KG1 (cell line): ENCODE results near the gene CHAF1A.

ENCODE experiments used
- DNase-seq: peaks from one replicate; lab custom pipeline; 2025; lab: John Stamatoyannopoulos, UW

The CHAF1A gene

GRCh38 chr19:4402171-4403004 is at the start of gene CHAF1A:
Gene CHAF1A, plus strand, starts transcription at chr19:4402640. Its CDS starts 123 bp downstream, at chr19:4402763.
- DNase-seq = peak; percentile 97

GRCh38 chr19:4352701-4353121 is 49.7 kb upstream of the CHAF1A start:
- no peak for DNase-seq

- DNase-seq = no peak
Measured at GRCh38 chr19:4354282-4354681, 48.2 kb upstream of the CHAF1A start.

GRCh38 chr19:4354897-4355296 is 47.5 kb upstream of the CHAF1A start:
- DNase-seq = no peak

GRCh38 chr19:4357095-4357797 is 45.2 kb upstream of the CHAF1A start:
- DNase-seq = no peak

GRCh38 chr19:4357921-4358326 is 44.5 kb upstream of the CHAF1A start:
- DNase-seq = no peak

GRCh38 chr19:4358709-4359626 is 43.5 kb upstream of the CHAF1A start:
- no peak for DNase-seq

GRCh38 chr19:4359627-4360000 is 42.8 kb upstream of the CHAF1A start:
- no peak for DNase-seq

- DNase-seq = no peak
Measured at GRCh38 chr19:4360081-4360569, 42.3 kb upstream of the CHAF1A start.

- no peak for DNase-seq
Measured at GRCh38 chr19:4360641-4361151, 41.7 kb upstream of the CHAF1A start.

GRCh38 chr19:4361152-4362046 is 41.0 kb upstream of the CHAF1A start:
- no peak for DNase-seq

- DNase-seq = no peak
Measured at GRCh38 chr19:4362101-4362828, 40.2 kb upstream of the CHAF1A start.

- no peak for DNase-seq
Measured at GRCh38 chr19:4362831-4363545, 39.5 kb upstream of the CHAF1A start.

GRCh38 chr19:4363571-4364304 is 38.7 kb upstream of the CHAF1A start:
- DNase-seq = no peak

GRCh38 chr19:4365341-4365740 is 37.1 kb upstream of the CHAF1A start:
- no peak for DNase-seq

- no peak for DNase-seq
Measured at GRCh38 chr19:4365791-4366665, 36.4 kb upstream of the CHAF1A start.

GRCh38 chr19:4366666-4367335 is 35.6 kb upstream of the CHAF1A start:
- DNase-seq = no peak
